ENCODE measurements around the gene MEI1.
A peak's percentile ranks its signal among the peaks of the same experiment; 100 is the strongest.
"Not testable (repeated sequence)": the region's sequence is repeated elsewhere in the genome, so short reads cannot be mapped to it uniquely, and the experiment has no call there.

MEI1 gene

DNA sequence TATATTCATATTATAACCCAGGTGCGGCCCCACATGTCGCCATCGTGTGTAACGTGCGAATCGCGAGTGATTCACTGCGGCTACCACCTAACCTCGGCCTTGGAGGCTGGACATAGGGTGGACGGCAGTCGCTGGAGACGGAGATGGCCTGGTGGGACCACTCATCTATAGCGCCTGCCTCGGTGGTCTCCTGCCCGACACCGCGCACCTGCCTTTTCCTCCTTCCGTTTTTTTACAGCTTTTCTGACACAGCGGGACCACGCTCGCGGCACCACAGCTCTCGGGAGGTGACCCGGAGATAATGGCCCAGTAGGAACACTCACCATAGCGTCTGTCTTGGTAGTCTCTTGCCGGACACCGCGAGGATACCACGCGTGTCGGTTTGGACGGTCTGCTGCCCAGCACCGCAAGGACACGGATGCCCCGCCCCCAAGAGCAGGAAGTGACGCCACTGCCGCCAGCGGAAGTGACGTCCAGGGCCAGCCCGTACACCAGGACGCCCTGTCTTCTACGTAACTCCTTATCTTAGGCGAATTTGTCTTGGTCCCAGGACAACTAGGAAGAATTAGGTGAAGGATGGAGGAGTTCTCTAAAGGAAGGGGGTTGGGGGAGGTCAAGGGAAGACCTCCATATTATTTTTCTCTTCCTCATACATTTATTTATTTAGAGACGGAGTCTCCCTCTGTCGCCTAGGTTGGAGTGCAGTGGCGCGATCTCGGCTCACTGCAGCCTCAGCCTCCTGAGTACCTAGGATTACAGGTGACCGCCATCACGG, 17.1 kb upstream of the MEI1 start:
- peak; percentile 72 for DNase-seq

DNA sequence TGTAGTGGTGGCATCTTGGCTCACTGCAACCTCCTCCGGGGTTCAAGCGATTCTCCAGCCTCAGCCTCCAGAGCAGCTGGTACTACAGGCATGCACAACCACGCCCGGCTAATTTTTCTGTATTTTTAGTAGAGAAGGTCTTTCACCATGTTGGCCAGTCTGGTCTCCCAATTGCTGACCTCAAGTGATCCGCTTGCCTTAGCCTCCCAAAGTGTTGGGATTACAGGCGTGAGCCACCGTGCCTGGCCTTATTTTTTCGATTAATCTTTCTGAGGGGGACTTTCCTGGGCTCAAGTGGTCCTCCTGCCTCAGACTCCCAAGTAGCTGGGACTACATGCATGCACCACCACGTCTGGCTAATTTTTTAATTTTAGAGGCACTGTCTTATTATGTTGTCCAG, 16.3 kb upstream of the MEI1 start:
- no peak for DNase-seq

DNA sequence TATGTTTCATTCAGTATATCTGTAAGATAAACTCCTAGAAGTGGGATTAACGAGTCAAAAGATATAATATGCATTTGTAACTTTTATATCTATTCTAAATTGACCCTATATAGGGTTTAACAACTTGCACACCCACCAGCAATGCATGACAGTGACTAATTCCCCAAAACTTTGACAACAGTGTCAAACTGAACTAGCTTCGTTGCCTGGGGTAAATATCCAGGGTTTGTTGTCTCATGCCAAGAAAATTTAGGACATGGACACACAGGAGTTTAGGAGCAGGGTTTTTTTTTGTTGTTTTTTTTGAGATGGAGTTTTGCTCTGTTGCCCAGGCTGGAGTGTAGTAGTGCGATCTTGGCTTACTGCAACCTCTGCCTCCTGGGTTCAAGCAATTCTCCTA, 15.7 kb upstream of the MEI1 start:
- DNase-seq, result no peak

DNA sequence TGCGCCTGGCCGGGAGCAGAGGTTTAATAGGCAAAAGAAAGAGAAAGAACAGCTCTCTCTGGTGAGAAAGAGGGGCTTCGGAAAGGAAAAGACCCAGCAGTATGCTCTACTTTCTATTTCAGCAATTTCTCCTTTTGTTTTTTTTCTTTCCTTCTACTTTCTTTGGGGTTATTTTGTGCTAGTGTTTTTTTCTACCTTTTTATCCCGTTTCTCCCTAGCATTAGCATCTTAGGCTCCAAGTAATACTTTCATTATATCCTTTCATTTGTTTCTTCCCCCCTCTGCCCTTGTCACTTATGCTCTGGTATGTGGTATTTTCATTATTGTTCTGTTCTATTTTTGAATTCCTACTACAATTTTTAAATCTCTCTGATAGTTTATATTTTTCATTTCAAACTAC, 15.1 kb upstream of the MEI1 start:
- DNase-seq, result no peak

DNA sequence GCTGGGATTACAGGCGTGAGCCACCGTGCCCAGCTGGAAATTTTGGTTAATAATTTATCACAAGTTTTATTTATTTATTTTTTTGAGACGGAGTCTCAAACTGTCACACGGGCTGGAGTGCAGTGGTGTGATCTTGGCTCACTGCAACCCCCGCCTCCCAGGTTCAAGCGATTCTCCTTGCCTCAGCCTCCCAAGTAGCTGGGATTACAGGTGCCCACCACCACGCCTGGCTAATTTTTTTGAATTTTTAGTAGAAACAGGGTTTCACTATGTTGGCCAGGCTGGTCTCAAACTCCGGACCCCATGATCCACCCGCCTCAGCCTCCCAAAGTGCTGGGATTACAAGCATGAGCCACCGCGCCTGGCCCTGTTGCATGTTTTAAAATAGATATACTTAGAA, 12.4 kb upstream of the MEI1 start:
- not testable (repeated sequence) for DNase-seq

DNA sequence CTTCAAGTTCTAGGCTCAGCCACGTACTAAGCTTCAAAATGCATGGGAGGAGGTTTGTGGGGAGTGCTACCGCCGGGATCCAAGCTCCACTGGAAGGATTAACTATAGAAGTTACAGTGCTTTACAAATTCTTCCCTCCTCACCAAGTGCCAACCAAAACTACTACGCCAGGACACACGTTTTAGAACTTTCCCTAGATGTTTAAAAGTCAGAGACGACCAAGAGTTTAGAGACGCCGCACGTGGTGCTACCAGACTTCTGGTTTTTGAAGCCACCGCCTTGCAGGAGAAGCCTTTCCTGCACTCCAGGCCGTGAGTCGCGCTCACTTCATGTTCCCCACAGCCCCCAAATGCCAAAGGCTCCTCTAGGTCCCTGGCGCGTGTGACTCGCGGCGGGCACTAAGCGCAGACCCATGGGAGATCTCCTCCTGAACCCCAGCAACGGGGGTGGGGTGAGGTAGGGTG, 11.4 kb upstream of the MEI1 start:
- no peak for DNase-seq

DNA sequence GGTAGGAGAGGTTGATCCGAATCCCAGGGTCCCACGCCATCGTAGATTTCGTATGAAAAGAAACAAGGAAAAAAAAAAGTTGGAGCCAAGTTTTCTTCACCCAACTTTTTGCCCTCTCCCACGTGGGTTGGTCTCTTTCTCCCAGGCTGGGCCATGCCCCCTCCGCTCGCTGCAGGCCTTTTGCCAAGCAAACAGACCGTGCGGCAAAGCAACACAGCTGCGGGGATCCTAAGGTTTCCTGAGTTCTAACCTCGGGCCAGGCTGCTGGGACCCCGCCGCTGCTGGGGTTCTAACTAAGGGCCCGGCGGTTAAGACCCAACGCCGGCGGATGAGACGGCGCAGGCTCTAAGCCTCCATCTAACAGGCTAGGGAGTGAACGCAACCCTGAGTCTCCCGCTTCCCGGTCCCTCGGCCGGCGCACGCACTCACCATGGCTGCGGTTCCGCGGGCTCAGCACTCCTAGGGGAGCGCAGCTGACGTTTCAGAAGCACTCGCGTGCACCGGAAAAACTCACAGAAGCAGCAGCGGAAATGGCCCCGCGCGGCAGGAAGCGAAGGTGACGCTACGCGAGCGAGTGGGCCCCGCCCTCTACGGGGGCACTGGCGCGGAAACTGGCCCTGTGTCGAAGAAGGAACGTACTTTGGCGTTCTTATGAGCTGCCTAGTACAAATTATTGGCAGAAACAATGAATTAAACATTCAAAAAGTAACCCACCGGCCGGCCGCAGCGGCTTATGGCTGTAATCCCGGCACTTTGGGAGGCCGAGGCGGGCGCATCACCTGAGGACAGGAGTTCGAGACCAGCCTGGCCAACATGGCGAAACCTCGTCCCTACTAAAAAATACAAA, 10.7 kb upstream of the MEI1 start, which contains the start of gene SNU13:
SNU13 (minus strand) TSS at position 503 of the 847 bp plus-strand sequence; CDS start at position 432, 71 bp downstream.
- peak; percentile 75 for DNase-seq

DNA sequence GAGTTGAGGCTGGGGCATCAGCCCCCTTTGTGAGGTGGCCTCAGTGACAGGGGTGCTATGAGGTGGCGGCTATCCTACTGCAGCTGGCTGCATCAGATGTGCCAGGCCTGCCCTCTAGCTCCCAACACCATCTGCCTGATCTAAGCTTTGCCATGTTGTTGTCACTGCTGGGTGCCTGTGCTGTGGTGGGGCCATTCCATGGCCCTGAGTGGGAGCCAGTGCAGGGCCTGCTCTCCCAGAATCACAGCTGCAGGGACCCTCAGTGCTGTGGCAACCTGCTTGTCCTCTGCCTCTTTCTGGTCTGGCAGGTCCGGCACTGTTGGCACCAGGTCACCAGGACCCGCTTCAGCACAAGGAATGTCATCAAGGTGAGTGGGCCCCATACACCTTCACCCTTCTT, 8.8 kb upstream of the MEI1 start:
- DNase-seq, result no peak

DNA sequence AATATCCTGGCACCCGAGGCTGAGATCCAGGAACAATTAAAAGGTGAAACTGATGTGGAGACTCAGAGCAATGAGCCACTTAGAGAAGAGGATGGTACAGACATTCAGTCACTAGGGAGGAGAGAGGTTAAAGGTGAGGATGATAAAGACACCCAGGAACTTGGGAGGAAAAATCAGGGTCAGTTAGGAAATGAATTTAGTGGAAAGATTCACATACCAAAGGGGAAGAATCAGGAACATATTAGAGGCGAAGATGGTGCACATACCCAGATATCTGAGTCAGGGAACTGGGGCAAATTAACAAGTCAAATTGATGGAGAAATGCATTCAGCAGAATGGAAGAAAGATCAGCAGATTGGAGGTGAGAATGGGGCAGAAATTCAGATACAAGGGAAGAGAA, 4.1 kb upstream of the MEI1 start:
- DNase-seq, result no peak

DNA sequence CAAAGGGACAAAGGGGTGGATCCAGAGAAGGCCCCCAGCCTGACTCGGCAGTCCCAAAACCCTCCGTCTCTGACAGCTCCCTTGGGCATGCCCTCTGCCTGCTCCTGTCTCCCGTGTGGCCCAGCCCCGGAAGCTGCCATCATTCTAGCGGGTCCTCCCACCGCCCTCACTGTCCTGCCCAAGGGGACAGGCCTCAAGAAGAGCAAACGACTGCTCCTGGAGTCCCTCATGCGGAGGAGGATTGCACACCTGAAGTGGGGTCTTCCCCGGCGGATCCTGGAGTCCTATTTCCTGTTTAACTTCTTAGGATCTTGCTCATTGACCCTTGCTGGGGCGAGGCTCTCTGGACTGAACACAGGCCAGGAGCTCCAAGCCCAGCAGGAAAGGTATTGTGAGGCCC, 2.6 kb upstream of the MEI1 start:
- DNase-seq, result no peak

DNA sequence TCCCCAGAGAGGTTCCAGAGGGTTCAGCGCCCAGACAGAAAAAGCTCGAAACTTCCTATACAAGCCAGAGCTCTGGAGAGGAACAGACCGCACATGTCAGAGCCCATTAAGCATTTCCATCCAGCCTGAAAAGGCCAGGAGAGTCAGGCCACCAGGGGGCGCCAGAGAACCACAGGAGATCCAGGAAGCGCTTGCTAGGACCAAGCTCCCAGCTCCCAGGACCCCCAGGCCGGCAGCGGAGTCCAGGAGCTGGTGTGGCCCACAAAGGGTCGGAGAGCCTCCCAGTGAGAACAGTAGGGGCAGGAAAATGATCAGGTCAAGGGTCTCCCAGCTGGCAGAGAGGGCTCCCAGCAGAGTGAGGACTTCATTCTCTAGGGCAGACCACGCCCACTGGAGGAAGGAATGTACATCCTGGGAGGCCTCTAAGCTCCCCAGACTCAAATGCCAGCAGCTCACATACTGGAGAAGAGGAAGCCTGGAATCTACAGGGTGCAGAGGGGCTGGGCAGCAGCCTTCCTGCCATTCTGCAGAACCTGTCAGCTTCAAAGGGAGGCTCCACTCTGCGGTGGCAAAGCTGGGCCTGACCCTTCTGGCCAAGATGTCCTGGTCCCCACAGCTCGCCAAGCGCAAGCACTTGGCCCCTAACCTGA, 2.1 kb upstream of the MEI1 start:
- DNase-seq, result peak; percentile 50

DNA sequence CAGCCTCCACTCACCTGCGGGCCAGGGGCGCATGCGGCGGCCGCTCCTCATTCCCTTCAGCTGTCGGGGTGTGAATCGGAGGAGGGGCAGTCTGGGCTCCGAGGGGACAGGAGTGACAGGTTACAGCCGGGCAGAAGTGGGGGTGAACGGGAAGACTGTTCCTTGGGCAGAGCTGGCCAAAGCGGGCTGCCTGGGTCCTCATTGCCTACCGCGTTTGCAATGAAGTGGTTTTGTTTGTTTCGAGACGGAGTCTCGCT, 733 bp downstream of the MEI1 start:
- DNase-seq, result no peak

DNA sequence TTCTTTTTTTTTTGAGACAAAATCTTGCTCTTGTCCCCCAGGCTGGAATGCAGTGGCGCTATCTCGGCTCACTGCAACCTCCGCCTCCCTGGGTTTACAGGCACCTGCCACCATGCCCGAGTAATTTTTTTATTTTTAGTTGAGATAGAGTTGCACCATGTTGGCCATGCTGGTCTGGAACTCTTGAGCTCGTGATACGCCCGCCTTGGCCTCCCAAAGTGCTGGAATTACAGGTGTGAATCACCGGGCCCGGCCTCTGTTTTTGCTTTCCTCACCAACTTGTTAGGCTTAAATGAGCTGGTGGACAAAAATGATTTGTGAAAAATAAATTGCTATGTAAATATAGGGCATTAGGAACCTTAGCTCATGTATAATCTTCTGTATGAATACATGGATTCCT, 3.5 kb downstream of the MEI1 start:
- DNase-seq, result no peak

DNA sequence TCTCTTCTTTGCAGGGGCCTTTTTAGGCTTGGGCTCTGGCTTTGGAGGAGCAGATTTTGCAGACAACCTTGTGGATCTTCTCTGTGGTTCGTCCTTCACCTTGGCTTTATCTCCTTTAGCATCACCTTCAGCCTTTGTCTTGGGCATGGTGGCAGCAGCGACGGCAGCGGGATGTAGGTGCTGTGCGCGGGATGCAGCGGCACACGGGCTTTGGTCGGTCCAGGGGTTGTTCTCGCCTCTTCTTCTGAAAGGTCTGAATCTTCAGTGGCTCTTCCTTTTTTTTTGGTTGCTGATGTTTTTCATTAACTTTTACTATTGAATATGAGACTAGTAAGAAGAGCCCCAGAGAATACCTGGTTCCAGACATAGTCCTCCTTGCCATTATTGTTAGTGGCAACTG, 10.0 kb downstream of the MEI1 start:
- DNase-seq, result no peak

DNA sequence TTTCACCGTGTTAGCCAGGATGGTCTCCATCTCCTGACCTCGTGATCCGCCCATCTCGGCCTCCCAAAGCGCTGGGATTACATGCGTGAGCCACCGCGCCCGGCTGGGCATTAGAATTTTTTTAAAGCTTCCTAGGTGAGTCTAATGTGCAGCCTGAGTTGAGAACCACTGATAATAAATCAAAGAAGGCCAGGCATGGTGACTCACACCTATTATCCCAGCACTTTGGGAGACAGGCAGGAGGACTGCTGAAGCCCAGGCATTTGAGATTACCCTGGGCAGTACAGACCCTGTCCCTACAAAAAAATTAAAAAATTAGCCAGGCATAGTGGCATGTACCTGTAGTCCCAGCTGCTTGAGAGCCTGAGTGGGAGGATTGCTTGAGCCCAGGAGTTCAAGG, 13.7 kb downstream of the MEI1 start:
- DNase-seq, result no peak

DNA sequence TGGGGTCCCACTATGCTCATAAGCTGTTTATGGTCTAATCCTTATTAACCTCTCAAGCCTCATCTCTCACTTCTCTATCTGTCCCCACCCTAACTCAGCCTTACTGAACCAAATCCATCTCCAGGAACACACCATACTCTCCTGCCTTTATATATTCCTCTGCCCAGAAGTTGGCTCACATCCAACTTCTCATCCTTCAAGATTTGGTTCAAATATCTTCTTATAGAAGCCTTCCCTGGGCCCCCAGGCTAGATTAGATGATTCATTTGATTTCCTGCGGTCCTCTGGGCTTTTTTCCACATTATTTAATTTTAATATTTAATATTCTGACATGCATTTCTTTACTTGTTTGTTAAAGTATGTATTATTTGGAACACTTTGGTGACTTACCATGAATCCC, 23.2 kb downstream of the MEI1 start:
- no peak for DNase-seq

DNA sequence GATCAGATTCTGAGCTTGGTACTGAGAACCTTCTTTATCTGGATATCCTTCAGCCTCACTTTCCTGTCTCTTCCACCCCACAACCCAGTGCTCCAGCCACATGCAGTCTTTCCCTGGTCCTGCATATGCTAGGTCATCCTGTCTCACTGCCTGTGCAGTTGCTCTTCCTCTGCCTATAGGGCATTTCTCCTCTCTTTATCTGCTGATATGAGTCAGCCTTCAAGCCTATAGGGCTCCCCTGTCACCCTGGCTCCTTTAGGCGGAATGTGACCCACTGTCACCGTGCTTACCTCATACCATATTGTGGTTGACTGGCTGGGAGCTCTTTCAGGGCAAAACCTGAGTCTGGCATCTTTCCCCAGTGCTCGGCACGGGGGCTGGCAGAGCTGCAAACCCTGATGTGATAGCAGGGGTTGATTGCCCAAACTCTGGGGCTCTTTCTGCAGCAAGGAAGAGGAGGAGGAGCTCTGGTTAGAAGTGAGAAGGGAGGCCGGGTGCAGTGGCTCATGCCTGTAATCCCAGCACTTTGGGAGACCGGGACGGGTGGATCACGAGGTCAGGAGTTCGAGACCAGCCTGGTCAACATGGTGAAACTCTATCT, 26.3 kb downstream of the MEI1 start:
- no peak for DNase-seq

DNA sequence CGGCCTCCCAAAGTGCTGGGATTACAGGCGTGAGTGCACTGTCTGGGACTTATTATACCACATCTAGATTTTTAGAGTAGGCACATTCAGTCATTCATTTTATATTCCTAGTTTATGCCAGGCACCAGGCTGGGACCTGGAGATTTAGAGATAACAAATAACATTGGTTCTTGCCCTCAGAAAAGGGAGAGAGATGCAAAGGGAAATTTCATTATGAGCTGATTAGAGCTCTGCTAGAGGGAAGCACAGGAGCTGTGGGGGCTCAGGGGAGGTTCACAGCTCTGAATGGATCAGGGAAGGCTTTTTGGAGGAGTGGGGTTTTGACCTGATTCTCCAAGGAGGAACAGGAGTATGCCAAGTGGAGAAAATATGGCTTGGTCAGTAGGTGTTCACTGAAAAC, 32.3 kb downstream of the MEI1 start:
- no peak for DNase-seq

DNA sequence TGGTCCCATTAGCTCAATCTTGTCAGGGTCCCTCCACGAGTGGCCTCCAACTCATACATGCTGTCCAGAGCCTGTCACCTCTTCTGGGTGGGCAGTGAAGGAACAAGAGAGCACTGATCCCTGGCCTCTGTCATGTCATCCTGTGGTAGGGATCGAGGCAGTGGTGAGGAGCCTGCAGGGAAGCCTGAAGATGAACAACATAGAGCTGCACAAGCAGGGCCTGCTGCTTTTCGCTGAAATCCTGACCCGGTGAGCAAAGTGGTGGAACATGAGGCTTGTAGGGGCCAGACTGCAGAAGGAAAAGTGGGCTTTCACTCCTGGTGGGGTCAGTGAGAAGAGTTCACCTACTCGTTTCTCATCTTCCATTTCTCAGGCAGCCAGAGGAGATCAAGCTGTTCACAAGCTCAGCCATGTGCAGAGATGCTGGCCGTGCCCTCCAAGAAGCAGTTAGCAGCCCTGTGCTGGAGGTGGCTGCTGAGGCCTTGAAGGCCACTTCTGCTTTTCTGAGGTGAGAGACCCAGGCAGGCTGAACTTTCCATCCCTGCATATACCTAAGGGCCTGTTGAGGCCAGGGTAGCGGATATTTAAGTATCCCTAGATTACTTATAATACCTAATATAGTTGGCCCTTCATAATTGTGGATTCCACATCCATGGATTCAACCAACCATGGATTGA, 32.9 kb downstream of the MEI1 start:
- DNase-seq, result no peak

DNA sequence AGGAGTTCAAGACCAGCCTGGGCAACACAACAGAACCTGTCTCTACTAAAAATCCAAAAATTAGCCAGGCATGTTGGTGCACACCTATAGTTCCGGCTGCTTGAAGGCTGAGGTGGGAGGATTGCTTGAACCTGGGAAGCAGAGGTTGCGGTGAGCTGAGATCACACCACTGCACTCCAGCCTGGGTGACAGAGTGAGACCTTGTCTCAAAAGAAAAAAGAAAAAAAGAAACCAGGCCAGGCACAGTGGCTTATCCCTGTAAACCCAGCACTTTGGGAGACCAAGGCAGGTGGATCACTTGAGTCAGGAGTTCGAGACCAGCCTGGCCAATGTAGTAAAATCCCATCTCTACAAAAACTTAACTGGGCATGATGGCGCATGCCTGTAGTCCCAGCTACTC, 33.9 kb downstream of the MEI1 start:
- DNase-seq, result not testable (repeated sequence)

DNA sequence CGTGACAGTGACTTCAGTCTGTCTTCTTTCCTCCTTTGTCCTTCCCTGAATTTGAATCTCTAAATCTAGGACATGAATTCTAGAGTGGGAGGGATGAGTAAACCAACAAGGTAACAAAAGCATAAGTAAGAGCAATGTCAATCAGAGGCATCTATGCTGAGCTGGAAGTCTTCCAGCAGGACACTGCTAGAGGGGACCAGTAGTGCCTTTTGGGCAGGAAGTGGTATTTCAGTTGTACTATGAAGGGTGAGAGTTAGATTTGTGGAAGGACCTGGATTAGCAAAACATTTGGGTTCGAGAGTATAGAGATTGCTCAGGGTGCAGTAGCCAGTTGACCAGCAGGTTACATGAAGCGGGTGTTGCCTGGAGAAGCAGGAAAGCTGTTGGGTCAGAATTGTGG, 40.3 kb downstream of the MEI1 start:
- no peak for DNase-seq

DNA sequence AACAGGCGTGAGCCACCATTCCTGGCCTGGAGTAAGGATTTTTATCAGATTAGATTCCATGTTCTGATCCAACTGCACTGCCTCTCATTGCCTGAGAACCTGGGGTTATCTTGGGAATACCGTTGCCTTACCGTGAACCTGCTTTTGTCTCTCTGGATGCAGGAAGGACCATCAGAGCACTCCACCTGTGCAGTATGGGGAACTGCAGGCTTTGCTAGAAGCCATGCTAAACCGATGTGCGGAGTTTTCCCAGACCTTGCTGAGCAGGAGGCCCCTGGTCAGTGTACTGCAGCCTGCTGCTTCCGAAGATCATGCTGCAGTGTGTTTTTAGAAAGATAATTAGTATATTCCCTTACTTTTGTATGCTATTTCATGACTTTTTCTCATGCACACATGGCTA, 43.6 kb downstream of the MEI1 start:
- DNase-seq, result no peak

DNA sequence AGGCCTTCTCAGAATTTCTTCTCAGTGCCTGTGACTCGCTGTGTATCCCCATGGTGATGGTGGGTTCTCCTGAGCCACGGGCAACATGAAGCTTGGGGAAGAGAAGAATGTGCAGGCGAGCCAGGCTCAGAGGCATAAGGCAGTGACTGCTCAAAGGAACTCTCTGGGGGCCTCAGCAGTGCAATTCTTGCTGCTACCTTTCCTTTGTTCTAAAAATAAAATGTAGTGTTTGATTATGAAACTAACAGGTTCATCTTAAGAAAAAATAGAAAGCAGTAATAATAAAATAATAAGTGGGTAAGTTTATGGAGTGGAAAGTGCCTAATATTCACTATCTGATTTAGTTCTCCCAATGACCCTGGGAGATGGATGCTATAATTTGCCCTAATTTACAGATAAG, 46.7 kb downstream of the MEI1 start:
- DNase-seq, result no peak
